ENCODE measurements around the gene MTG2.
A peak's percentile ranks its signal among the peaks of the same experiment; 100 is the strongest.

The MTG2 gene

DNA sequence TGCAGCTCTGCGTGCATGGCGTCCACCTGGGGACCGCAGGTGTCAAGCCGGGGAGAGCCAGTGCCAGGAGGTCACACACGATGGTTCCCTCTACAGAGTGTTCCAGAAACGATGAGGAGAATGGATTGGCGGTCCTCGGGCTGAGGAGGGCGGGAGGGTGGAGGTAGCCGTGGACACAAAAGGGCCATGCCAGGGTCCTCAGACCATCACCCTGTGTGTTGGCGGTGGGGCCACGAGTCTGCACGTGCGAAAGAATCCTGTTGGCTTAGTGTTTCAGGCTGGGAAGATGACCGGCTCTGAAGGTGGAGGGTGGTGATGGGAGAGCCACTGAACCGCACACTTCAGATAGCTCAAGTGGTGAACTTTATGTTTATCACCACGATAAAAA, 23.6 kb downstream of the MTG2 start:
- DNase-seq: no peak

DNA sequence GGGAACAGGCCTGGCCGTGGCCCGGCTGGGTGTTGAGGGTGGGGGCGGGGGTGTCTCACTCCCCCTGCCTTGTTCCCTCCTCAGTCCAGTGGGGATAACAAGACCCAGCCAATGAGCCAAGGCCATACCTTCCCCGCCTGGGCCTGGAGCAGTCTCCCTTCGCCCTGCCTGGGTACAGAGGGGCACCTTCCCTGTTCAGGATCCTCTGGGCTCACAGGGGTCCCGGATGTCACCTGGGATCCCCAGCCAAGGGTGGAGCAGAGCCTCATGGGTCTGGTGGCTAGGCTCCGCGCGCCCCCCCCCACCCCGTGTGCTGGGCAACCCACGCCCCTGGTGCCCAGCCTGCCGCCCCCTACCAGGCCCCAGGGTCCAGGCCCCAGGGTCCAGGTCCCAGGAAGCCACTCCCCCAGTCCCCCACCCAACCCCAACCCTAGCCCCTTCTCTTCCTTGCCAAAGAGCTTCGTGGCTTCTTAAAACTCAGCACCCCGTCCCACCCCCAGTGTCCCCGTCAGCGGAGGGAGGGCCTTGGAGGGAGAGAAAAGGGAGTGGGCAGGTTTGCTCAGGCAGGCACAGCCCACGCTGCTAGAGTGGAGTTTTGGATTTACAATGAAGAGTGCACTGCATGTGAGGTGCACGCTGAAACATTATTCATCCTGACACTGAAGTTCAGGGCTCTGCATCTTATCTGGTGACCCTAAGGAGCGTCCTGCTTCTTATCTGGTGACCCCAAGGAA, 25.4 kb downstream of the MTG2 start:
- no peak for DNase-seq

DNA sequence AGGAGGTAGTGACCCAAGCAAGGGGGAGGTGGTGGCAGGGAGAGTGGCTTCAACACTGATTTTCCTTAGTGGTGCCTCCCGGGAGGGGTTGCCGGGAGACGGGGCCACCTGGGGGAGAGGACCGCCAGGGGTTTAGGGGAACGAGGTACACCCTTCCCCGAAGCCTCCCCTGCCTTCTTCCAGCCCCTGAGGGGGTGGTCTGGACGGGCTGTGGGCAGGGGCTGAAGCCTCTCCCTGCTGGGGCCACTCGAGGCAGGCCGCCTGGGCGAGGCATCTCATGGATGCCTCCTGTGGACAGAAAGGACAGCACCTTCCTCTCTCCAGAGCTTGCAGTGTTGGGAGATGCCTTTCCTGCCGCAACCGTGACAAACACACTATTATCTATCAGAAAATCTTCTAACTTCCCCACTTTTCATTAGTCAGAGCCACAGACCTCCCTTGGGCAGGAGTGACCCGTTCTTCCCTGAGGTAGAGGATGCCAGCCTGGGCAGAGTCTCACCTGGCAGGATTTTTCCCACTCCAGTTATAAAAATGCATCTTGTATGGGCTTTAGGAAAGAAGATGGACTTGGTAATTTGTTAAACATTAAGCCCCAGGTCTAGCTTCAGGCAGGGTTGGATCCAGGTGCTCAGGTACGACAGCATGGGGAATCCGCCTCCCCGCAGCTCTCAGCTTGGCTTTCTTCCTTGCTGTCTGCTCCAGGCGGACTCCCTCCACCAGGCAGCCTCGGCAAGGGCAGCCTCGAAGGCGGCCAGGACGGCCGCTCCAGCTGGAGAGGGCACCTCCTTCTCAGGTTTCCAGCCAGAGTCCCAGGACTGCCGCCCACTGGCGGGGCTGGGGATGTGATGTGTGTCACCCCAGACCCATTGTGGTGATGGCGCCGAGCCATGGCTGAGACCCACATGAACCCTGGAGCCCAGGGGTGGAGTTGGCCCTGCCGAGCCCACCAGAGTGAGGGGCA, 26.2 kb downstream of the MTG2 start:
- DNase-seq: no peak

DNA sequence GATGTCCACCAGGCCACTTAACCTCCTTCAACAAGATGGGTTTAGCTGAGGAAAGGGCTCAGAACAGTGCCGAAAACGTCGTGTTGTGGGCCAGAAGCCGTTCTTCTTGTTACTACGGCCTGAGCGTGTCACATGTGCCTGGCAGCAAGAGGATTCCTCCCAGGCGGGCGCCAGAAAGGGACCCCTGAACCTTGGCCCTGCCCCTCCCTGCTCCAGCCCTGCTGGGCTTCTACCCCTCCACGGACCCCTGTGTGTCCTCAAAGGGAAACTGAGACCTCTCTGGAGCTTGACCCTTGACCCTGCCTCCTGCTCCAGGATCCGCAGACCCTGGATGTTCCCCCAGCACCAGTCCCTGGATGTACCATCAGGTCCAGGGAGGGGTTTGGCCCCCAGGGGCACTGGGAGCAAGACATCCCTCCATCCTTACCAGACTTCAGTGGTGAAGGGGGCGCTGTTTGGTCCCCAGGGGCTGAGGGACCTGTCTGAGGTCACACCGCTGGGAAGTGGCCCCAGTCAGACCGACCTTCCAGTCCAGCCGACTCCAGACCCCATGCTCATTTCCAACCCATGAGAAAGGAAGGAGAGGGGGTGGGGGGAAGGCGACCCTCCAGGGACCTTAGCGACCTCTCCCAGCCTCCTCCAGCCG, 27.1 kb downstream of the MTG2 start:
- DNase-seq: no peak

DNA sequence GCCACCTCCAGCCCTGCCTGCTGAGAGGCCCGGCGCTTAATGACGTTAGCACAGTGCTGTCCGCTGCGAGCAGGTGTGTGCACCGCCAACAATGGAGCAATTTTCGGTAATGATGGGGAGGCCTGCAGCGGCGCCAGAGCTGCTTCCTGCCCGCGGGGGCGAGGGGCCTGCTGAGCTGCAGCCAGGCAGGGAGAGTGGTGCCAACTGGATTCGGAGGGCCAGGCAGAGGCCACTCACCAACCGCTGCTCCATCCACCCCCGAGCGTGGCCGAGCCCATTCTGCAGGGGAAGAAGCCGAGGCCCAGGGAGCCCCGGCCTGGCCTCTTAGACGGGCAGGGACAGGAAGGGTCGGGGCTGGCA, 27.6 kb downstream of the MTG2 start:
- no peak for DNase-seq

DNA sequence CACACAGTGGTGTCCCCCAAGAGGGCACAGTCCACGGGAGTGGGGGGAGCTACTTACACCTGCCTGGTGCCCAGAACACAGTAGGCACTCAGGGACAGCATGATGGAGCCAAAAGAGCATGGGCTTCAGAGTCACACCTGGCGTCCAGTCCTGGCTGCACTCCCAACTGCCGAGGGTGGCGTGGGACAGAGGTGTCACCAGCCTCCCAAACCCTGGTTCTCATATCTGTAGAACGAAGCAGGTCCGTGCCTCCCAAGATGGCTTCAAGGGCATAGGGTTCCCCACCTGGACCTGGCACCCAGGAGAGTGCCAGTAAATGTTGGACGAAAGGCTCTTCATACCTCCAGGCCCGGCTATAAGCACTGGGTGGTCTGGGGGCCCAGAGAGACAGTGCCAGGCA, 28.4 kb downstream of the MTG2 start:
- DNase-seq: no peak

DNA sequence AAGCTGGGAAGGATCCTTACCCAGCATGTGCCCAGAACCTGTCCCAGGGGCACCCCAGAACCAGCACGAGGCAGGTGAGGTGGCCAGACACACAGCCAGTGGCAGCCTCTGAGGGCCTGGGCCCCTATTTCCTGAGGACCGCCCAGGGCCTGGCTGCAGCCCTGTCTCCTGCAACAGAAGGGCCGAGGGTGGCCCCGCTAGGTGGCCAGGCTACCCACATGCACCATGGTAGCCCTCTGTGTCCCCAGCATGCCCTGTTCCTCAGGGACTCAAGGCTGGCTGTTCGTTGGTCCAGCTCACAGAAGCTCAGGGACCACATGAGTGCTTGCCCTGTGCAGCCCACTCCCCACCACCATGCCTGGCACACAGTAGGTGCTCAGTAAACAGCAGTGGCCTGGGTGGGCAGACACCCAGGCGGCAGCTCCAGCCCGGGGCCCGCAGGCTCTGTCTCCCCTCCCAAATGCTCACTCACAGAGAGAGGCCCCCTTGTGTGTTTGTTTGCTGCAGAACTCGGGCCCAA, 29.0 kb downstream of the MTG2 start:
- DNase-seq: no peak

DNA sequence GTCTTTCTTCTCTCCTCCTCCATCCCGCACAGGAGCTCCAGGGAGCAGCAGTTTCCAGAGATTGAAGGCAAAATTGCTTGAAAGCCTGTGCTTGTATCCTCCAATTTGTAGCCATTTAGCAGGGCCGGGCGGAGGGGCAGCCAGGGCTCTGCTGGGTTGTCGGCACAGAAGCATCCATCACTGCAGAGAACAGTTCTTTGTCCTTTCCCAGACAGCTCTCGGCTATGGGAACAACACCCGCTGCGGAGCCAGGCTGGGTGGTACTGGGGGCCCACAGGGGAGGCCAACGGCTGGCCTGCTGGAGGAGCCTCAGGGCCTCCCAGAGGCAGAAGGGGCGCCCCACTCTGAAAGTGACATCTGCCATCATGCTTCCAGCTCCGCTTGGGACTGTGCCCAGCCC, 29.5 kb downstream of the MTG2 start:
- no peak for DNase-seq

DNA sequence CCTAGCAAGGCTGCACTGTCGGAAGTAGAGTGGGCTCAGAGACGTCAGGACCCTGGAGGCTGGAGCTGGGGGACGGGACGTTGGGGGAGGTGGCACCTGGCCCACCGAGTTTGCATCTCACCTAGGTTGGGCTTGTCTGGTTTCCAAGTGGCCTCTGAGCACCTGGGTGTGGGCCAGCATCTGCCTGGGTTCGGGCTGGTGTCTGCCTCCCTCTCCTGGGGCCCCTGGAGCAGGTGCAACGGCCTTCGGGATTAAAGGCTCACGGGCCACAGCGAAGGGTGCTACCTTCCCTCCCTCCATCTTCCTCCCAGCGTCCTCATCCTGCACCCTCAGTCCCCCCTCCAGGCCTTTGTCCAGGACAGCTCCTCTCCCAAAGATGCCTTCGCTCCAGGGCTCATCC, 31.2 kb downstream of the MTG2 start:
- no peak for DNase-seq

DNA sequence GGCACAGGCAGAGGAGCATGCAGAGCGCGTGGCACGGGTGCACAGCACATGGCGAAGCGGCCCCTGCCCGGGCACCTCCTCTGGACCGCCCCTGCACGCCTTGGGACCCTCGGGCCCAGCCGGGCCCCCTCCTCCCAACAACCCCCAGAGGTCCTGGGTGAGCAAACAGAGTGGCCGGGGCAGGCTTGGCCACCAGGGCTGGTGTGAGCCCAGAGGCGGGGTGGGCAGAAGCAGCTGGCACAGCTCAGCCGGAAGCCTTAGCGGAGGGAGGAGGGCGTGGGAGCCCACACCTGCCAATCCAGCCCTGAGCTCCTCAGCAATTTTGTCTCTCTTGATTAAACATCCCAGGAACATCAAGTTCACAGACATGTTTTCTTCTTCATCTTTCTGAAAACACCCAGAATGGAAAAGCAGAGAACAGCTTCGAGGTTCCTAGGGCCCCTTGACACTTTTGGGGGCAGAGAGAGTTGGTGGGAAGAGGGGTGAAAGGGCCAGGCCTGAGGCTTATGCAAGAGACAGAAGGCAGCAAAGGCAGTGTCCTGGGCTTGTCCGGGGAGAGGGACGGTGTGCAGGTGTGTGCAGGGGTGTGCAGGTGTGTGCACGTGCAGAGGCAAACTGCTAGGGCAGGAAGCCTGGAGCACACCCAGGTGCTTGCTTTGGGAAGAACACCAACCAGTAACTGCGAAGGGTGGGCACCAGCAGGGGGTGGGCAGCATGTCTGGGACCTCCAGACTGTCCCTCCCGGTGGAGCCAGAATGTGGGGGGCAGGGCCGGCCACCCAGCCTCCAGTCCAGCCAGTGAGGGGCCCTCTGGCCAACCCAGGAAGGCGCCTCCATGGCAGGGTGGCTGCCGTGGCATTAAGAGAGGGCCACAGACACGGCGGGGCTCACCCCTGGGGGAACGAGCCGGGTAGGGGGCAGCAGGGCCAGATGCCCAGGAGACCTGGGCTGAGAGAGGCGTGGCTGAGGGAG, 32.5 kb downstream of the MTG2 start:
- no peak for DNase-seq

DNA sequence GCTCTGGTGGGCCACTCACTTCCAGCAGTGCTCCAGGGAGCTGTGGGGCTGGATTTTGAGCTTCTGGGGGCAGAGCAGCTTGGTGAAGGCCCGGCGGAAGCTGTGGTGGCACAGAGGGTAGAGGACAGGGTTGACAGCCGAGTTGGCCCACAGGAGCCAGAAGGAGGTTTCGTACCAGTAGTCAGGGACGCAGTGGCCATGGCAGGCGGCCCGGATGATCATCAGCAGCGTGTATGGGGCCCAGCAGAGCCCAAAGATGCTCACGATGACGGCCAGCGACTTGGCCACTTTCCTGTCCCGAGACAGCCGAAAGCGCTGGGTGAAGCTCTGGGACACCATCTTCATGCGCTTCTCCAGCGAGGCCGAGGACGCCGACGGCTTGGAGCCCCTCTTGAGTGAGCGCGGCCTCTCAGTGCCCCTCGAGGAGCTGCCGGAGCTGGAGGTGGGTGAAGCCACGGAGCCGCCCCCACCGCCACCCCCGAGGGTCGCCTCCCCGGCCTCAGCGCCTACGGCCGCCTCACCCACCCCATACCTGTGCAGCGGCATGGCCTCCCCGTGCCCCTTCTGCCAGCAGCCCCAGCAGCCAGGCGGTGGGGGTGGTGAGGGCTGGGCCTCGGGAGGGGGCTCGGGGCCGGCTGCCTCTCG, 33.3 kb downstream of the MTG2 start:
- no peak for DNase-seq

DNA sequence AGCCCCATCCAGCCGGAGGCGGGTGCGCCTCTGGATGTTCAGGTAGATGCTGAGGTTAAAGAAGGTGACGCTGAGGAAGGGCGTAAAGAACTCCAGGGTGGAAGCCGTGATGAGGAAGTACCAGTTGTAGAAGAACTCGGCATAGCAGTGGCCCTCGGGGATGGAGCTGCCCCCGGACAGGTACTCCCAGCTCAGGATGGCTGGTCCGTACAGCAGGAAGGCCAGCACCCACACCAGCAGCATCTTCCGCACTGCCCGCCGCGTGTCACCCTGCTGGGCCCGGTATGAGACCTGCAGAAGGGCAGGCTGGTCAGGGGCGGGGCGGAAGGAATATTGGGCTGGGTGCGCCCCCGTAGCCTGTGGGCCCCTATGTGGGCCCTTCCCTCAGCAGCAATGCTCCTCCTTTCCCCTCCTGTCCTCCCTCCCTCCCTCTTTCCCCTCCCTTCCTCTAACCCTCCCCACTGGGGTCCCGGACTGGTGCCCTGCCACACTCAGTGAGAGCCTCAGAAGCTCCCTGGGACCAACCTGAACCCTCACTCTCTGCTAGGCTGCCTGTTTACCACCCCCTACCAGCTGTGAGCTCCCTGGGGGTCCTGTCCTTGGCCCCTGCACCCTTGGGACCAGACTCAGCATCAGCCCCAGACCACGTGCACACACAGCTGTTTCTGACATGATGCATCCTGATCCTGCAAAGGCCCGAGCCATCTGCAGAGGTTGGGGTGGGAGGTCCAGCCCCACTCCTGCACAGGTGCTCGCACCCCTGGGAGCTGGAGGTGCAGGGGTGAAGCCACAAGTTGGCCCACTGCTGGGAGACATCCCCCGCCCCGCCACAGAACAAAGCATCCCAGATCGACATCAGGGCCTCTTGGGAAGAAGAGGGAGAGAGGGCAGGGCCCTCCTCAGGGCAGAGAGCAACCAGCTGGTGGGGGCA, 34.1 kb downstream of the MTG2 start:
- no peak for DNase-seq

DNA sequence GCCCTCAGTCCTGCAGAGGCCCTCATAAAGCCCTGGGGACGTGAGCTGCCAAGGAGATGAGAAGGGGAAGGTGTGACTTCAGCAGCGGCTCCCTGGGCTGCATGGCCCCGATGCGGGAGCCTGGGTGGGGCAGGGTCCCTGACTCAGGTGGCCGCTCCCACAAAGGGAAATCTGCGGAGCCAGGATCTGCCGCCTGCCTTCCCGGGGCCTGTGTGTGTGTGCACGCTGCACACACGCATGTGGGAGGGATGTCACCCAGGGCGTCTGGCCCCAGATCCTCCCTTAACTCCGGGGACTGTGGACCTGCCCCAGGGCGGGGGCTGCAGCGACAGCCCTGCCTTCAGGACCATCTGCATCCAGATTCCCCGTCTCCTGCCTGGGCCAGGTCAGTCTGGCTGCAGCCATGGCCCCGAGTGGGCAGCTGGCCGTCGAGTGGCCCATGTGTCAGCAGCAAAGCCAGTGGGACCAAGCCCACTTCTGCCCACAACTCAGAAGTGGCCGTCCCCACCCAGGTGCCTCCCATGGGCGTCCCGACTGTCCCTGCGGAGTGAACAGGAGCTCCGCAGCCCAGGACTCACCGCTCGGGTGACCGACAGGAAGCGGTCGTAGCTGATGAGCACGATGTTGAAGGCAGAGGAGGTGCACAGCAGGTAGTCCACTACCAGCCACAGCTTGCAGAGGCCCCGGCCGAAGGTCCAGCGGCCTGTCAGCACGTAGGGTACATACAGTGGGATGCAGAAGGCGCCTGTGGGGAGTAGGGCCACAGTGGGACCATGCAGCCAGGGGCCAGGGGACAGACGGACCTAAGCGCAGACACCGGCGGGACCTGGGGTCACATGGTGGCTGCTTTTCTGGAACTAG, 35.3 kb downstream of the MTG2 start:
- DNase-seq: no peak

DNA sequence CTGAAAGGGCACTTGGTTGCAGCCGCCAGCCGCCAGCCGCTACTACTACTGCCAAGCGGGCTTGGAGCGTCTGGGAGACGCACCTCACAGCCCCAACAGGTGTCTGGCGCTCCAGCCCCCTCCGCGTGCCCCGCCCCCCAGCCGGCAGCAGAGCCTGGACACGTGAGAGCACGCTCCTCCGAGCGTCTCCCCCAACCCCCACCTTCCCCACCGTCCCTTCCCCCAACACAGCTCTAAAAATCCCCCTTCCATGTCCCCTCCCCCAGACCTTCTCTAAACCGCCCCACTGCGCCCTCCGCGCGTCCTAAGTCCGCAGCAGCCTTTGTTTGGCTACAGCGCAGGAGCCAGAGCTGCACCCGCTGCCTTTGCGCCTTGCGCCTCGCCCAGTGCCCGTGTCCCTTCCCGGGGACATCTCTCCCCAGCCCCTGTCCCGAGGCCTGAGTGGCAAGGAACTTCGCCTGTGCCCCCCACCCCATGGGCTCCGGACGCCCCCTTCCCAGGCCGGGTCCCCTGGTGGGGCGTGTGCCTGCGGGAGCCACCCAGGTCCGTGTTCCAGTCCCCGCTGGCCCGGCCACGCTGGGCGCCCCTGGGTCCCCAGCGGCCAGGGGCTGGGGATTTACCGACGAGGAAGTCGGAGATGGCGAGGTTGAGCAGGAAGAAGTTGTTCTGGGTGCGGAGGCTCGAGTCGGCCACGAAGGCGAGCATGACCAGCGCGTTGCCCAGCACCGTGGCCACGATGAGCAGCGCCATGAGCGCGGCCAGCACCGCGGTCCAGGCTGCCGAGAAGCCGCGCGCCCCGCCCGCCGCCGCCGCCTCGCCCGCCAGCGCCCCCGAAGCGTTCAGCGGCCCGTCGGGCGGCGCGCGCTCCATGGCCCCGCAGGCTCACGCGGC, 36.5 kb downstream of the MTG2 start:
- DNase-seq: no peak

DNA sequence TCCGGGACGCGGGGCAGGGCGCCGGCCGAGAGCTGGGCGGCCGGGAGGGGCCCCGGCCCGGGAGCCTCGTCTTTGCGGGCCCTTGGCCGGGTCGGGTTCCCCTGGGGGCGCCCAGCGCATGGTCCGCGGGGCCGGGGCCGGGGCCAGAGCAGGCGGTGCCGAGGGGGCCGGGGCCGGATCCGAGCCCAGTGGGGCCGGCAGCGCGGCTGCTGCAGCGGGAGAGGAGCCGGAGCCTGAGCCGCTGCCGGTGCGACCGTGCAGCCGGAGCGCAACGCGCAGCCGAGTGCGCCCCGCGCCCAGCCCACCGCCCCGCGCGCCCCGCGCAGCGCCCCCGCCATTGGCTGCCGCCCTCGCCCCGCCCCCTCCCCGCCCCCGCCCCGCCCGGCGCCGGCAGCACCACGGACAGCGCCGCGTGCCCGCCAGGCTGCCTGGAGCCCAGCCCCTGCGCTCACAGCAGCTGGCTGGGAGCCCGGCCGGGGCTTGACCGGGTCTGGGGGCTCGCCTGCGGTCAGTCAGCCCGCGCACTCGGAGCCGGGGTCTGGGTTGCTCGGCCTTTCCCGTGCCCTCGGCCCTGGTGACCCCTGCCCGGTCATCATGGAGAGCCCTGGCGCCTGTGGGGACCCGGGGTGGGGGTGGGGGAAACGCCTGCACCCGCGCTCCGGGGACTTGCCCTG, 37.3 kb downstream of the MTG2 start, which contains the start of gene HRH3:
TSS of gene HRH3 (minus strand) at position 287 of the 674 bp plus-strand sequence. CDS start 308 bp downstream, outside the sequence.
- DNase-seq: peak; percentile 45

DNA sequence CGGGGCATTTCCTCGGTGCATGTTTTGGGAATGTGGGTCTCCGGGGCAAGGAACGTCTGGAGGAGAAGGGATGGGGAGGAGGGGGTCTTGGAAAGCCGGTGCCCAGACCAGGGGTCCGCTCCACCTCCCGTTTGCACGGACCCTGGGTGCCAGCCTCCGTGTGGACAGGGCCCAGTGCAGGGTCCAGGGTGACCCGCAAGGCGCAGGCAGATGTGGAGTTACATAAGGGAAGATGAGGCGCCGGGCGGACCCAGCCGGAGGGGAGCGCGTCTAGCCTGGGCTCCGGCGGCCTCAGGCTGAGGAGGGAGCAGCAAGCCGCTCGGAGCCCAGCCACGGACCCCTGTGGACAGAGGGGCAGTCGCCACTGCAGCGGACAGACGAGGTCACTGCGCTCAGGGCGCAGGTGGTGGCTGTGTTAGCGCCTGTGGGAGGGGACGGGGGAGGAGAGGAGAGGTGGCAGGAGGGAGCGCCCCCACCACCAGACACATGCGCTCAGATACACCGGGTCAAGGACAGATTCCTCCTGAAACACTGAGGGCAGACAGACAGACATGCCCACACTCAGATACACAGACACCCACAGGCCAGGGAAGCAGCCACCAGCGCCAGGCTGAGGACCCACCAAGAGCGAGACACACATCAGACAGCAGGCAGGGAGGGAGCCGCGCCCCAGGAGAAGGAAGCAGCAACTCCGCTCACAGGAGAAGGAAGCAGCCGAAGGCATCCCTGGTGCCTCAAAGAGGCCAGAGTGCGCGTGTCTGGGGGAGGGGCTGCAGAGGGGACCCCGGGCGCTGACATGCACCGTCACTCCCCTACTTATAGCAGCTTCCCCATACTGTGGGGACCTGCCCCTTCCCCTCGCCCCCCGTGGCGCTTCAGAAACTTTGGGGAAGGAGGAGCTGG, 38.1 kb downstream of the MTG2 start:
- DNase-seq: no peak

Measured in midbrain (tissue), 1 donor.